GM23338 (cell line): Measurements from ENCODE around the gene AP5S1. TPM values are rescaled to one million over a fixed set of nuclear protein-coding genes. Genes with fewer than 3 reads are reported as not detected.

Experiments
- CREB1 ChIP-seq: fragments of 250-450 bp; sonication (Bioruptor Pico); IDR thresholded peaks from 2 replicates; pipeline ENCODE4 v1.5.0; 2020; ENCODE audit warnings: low read depth, mild to moderate bottlenecking, moderate library complexity
- CTCF ChIP-seq, 2 experiments: fragments of 200-600 bp in 1 of 2; sonication (generic) in 1 of 2; conservative IDR thresholded peaks; 2 replicates each; pipeline versions ENCODE4 v1.5.1 to v1.6.1; 2016 to 2017; ENCODE audit warnings: antibody characterized with exemption in 2 of 2, low read depth in 2 of 2, mild to moderate bottlenecking in 2 of 2, moderate library complexity in 1 of 2
- ETS1 ChIP-seq: IDR thresholded peaks from 2 replicates; pipeline ENCODE4 v1.6.1; 2016; ENCODE audit warnings: antibody characterized with exemption
- EZH2 ChIP-seq: fragments of 200-600 bp; sonication (generic); IDR thresholded peaks from one replicate; pipeline ENCODE4 v1.8.0; 2017; ENCODE audit warnings: antibody characterized with exemption, mild to moderate bottlenecking, low read depth; ENCODE audit not compliant: unreplicated experiment
- EZH2phosphoT487 ChIP-seq: fragments of 200-600 bp; sonication (generic); IDR thresholded peaks from one replicate; pipeline ENCODE4 v1.8.1; 2018; ENCODE audit warnings: antibody characterized with exemption; ENCODE audit not compliant: unreplicated experiment
- JUNB ChIP-seq: IDR thresholded peaks from one replicate; pipeline ENCODE4 v1.6.1; 2016; ENCODE audit warnings: antibody characterized with exemption; ENCODE audit not compliant: unreplicated experiment
- POLR2AphosphoS5 ChIP-seq: IDR thresholded peaks from 2 replicates; pipeline ENCODE4 v1.6.1; 2016; ENCODE audit warnings: antibody characterized with exemption, low read depth
- REST ChIP-seq: IDR thresholded peaks from one replicate; pipeline ENCODE4 v1.6.1; 2018; ENCODE audit warnings: antibody characterized with exemption; ENCODE audit not compliant: unreplicated experiment
- STAT1 ChIP-seq: IDR thresholded peaks from one replicate; pipeline ENCODE4 v1.6.1; 2016; ENCODE audit warnings: antibody characterized with exemption; ENCODE audit not compliant: unreplicated experiment
- ZNF331 ChIP-seq: fragments of 250-450 bp; sonication (Bioruptor Pico); IDR thresholded peaks from 2 replicates; pipeline ENCODE4 v1.5.0; 2020; ENCODE audit warnings: low read depth, mild to moderate bottlenecking, moderate library complexity
- polyA plus RNA-seq: library from polyadenylated mRNA; unstranded; fragments of >200 nt; fragmentation: Nextera tagmentation; extraction: Ambion mirVana; gene quantifications from 2 replicates; pipeline ENCODE4 v1.2.1, GENCODE V29; 2016
- total RNA-seq: library from RNA; depleted of rRNA; stranded (reverse); fragments of >200 nt; shearing (Covaris generic); gene quantifications from 2 replicates; pipeline ENCODE4 v1.2.3, GENCODE V29; 2014

Gene AP5S1
- total and polyA plus RNA-seq, 2 experiments from 2014 or later: 1.8 to 2.8 TPM

- TF ChIP-seq REST (no peak), ZNF331 (CRISPR knock-in tag) (no peak), EZH2 (no peak), EZH2phosphoT487 (no peak), CREB1 (CRISPR knock-in tag) (no peak), JUNB (no peak), ETS1 (no peak), STAT1 (no peak), CTCF (conservative IDR thresholded peaks at IDR 0.05; ENCODE audit: low read depth in 2 of 2) (peak; percentile 67 to 82), POLR2AphosphoS5 (no peak)
These were observed 1.9 kb upstream of the AP5S1 start (continued) for GRCh38 chr20:3818155-3819151.
